Esophagus muscularis mucosa (tissue), 4 donors: ENCODE measurements around the gene PTPRN2.

Source experiments
- EP300 ChIP-seq: sonication (generic); formaldehyde crosslinking; IDR thresholded peaks from one replicate; pipeline ENCODE4 v1.6.1; 2017; ENCODE audit warnings: antibody characterized with exemption
- POLR2A ChIP-seq: fragments of 450-650 bp; IDR thresholded peaks from one replicate; pipeline ENCODE4 v1.6.1; 2017; ENCODE audit warnings: antibody characterized with exemption, moderate library complexity, mild to moderate bottlenecking, low read depth
- TF ChIP-seq, protein P1 (sequence below), 3 experiments: fragments of 200-600 bp in 2 of 3; fragments of 450-650 bp in 1 of 3; sonication (generic) in 2 of 3; IDR thresholded peaks; one replicate each; pipeline ENCODE4 v1.5.1; 2017 to 2019; ENCODE audit warnings: antibody characterized with exemption in 3 of 3, mild to moderate bottlenecking in 2 of 3, moderate library complexity in 1 of 3

DNA sequence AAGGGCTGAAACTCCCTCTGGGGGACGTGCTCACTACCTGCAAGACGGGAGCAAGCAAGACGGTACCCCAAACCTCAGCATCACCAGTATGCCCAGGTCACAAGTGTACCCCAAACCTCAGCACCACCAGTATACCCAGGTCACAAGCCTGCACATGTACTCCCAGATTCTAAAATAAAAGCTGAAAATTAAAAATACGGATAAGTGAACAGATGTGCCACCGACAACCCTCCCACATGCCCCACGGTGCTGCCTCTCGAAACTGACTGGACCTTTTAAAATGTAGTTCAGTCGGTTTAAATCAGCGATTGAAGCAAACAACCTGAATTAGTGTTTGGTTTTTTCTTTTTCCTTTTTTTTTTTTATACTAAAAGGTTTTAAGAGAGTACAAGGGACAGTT, 684.3 kb downstream of the PTPRN2 start:
- no peak for TF ChIP-seq EP300
- TF ChIP-seq, protein P1, sequence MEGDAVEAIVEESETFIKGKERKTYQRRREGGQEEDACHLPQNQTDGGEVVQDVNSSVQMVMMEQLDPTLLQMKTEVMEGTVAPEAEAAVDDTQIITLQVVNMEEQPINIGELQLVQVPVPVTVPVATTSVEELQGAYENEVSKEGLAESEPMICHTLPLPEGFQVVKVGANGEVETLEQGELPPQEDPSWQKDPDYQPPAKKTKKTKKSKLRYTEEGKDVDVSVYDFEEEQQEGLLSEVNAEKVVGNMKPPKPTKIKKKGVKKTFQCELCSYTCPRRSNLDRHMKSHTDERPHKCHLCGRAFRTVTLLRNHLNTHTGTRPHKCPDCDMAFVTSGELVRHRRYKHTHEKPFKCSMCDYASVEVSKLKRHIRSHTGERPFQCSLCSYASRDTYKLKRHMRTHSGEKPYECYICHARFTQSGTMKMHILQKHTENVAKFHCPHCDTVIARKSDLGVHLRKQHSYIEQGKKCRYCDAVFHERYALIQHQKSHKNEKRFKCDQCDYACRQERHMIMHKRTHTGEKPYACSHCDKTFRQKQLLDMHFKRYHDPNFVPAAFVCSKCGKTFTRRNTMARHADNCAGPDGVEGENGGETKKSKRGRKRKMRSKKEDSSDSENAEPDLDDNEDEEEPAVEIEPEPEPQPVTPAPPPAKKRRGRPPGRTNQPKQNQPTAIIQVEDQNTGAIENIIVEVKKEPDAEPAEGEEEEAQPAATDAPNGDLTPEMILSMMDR (IDR thresholded peaks at IDR 0.05): no peak
- no peak for TF ChIP-seq POLR2A
